OCI-LY7 (cell line): ENCODE measurements around the gene CACNB1. TPM values are rescaled to one million over a fixed set of nuclear protein-coding genes. Genes with fewer than 3 reads are reported as not detected.

ENCODE experiments used
- BruUV-seq: library from RNA; stranded (reverse); fragments of 400-500 nt; replicated peaks from 2 replicates; lab custom pipeline; 2021; lab: Mats Ljungman, UMichigan
- CTCF ChIA-PET: fragments of 300-600 bp; sonication (Branson Sonifier 250); formaldehyde crosslinking; loops from one replicate; lab custom pipeline; 2022; ENCODE audit warnings: antibody characterized with exemption; ENCODE audit not compliant: unreplicated experiment; lab: Charles Lee
- POLR2A ChIA-PET: fragments of 300-600 bp; sonication (Branson Sonifier 250); formaldehyde crosslinking; loops from one replicate; lab custom pipeline; 2022; ENCODE audit warnings: antibody characterized with exemption; lab: Charles Lee
- DNase-seq: peaks from one replicate; pipeline ENCODE4 v3.0.0-alpha.2; 2015; ENCODE audit warnings: low spot score
- H2AFZ ChIP-seq: fragments of 200-600 bp; sonication (generic), shearing (Covaris generic); 2 replicates; pipeline ENCODE4 v1.6.1; 2014; ENCODE audit warnings: mild to moderate bottlenecking, antibody characterized with exemption, low read length, moderate library complexity
- H3K27ac ChIP-seq: fragments of 200-600 bp; sonication (generic); 2 replicates; pipeline ENCODE4 v1.5.1; 2014; ENCODE audit warnings: mixed run types, low read depth, mild to moderate bottlenecking, moderate library complexity, low read length, inconsistent platforms; ENCODE audit not compliant: poor library complexity, severe bottlenecking
- H3K36me3 ChIP-seq: fragments of 200-600 bp; sonication (generic); 2 replicates; pipeline ENCODE4 v1.6.1; 2014; ENCODE audit warnings: mild to moderate bottlenecking, antibody characterized with exemption, low read length, moderate library complexity, mixed read lengths; ENCODE audit not compliant: insufficient read depth
- H3K4me1 ChIP-seq: fragments of 200-600 bp; sonication (generic); 2 replicates; pipeline ENCODE4 v1.5.1; 2014; ENCODE audit warnings: mild to moderate bottlenecking, low read length; ENCODE audit not compliant: insufficient read depth, poor library complexity, severe bottlenecking
- H3K4me2 ChIP-seq: fragments of 200-600 bp; sonication (generic); 2 replicates; pipeline ENCODE4 v1.6.1; 2014; ENCODE audit warnings: mild to moderate bottlenecking, low read length
- H3K4me3 ChIP-seq: fragments of 200-600 bp; sonication (generic); 2 replicates; pipeline ENCODE4 v1.5.1; 2014; ENCODE audit warnings: mild to moderate bottlenecking, low read depth, low read length; ENCODE audit not compliant: poor library complexity, severe bottlenecking
- H3K79me2 ChIP-seq: fragments of 200-600 bp; sonication (generic); 2 replicates; pipeline ENCODE4 v1.6.1; 2016; ENCODE audit warnings: low read depth, mild to moderate bottlenecking, low read length, moderate library complexity, mixed read lengths; ENCODE audit not compliant: insufficient read depth
- H3K9me2 ChIP-seq: fragments of 200-600 bp; sonication (generic); 2 replicates; pipeline ENCODE4 v1.6.1; 2016; ENCODE audit warnings: mild to moderate bottlenecking, low read length, mixed read lengths; ENCODE audit not compliant: insufficient read depth
- H3K9me3 ChIP-seq: fragments of 200-600 bp; sonication (generic); 2 replicates; pipeline ENCODE4 v1.6.1; 2014; ENCODE audit warnings: mild to moderate bottlenecking, mixed run types, low read length, mixed read lengths
- H4K20me1 ChIP-seq: fragments of 200-600 bp; sonication (generic); 2 replicates; pipeline ENCODE4 v1.6.1; 2014; ENCODE audit warnings: mild to moderate bottlenecking, antibody characterized with exemption, low read length, moderate library complexity, mixed read lengths; ENCODE audit not compliant: insufficient read depth
- EZH2phosphoT487 ChIP-seq: fragments of 200-600 bp; sonication (generic); IDR thresholded peaks from 2 replicates; pipeline ENCODE4 v1.6.1; 2018; ENCODE audit warnings: low read depth, borderline replicate concordance, mild to moderate bottlenecking, mixed run types, antibody characterized with exemption, low read length, moderate library complexity, mixed read lengths
- intact Hi-C: fragments of 100-400 bp; cut with micrococcal nuclease; formaldehyde crosslinking; loops from one replicate; pipeline ENCODE4 v1.10.0; 2022; ENCODE audit not compliant: unreplicated experiment
- total RNA-seq, 2 experiments: library from RNA; depleted of rRNA in 1 of 2; stranded (reverse); fragments of >200 nt in 1 of 2; shearing (Covaris generic) in 1 of 2; gene quantifications; 2 replicates each; pipeline ENCODE4 v1.2.3, GENCODE V29; 2014 to 2022
- TF ChIP-seq, protein P1 (sequence below): fragments of 200-600 bp; sonication (generic); conservative IDR thresholded peaks from 2 replicates; pipeline ENCODE4 v1.5.1; 2014; ENCODE audit warnings: mild to moderate bottlenecking, antibody characterized with exemption, low read length, moderate library complexity, mixed read lengths

The CACNB1 gene
- total RNA-seq, 2 experiments from 2014 or later: 23.7 to 30.9 TPM

DNA sequence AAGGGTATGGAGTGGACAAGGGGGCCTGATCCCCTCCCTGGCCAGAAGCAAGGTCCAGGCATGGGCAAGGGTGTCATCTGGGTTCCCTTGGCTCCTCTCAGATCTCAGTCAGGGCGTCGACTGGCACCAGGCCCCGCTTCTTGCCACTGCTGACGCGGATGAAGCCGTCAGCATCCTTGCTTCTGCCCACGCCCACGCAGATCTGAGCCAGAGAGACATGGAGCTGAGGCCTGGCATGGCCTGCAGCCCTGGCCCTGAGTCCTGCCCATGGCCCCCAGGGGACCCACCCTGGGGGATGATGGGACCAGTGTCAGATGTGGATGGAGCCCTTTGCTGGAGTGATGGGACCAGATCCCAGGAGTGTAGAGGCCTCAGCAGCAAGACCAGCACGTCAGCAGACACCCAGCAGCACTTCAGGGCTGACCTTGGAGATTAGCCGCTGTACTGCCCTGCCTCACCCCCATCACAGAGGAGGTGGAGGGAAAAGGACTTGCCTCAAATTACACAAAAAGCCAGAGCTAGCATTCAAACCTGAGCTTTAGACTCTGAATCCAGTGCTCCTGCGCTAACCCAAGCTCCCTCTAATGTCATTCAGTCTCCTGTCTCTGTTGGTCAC is 14.8 kb upstream of the CACNB1 start:
- H3K27ac ChIP-seq: no peak overlapping the region
- no peak overlapping the region for H2AFZ ChIP-seq
- no peak overlapping the region for H3K4me2 ChIP-seq
- H3K9me2 ChIP-seq: no peaks in the 10 kb centered on the region
- no peaks in the 10 kb centered on the region for H3K36me3 ChIP-seq
- no peak for DNase-seq
- CTCF ChIA-PET: no interaction called here
- no peaks in the 10 kb centered on the region for H3K9me3 ChIP-seq
- intact Hi-C loops: no loop called here
- BruUV-seq: no TSS peak
- TF ChIP-seq, protein P1, sequence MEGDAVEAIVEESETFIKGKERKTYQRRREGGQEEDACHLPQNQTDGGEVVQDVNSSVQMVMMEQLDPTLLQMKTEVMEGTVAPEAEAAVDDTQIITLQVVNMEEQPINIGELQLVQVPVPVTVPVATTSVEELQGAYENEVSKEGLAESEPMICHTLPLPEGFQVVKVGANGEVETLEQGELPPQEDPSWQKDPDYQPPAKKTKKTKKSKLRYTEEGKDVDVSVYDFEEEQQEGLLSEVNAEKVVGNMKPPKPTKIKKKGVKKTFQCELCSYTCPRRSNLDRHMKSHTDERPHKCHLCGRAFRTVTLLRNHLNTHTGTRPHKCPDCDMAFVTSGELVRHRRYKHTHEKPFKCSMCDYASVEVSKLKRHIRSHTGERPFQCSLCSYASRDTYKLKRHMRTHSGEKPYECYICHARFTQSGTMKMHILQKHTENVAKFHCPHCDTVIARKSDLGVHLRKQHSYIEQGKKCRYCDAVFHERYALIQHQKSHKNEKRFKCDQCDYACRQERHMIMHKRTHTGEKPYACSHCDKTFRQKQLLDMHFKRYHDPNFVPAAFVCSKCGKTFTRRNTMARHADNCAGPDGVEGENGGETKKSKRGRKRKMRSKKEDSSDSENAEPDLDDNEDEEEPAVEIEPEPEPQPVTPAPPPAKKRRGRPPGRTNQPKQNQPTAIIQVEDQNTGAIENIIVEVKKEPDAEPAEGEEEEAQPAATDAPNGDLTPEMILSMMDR: no peak
- TF ChIP-seq EZH2phosphoT487: no peak
- H3K4me1 ChIP-seq: peaks cover 44% of the 10 kb centered on the region
- POLR2A ChIA-PET: interaction anchor here (0.9 kb wide), 1 partner anchor 12 kb away, joined by 3 read pairs; the partner anchor contains the start of gene RPL19
- no peak overlapping the region for H3K4me3 ChIP-seq
- H4K20me1 ChIP-seq: no peaks in the 10 kb centered on the region
- H3K79me2 ChIP-seq: no peaks in the 10 kb centered on the region

DNA sequence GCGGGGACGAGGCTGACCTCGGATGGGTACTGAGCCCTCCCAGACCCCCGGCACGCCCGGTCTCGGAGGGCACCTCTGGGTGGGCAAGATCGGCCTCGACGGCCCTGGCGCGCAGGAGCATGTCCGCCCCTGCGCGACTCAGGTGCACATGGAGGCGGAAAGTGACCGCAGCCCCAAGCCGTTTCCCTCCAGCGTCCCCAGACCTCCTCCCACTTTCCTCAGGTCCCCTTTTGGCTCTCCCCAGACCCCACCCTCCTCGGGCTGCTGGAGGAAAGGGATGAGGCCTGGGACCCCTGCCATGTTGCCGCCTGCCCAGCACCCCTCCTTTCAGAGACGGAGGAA is 12.6 kb upstream of the CACNB1 start:
- H3K4me2 ChIP-seq: peak overlapping the region; percentile 82
- intact Hi-C loops: no loop called here
- TF ChIP-seq, protein P1: no peak
- no peak for TF ChIP-seq EZH2phosphoT487
- no peaks in the 10 kb centered on the region for H3K9me3 ChIP-seq
- peaks cover 7% of the 10 kb centered on the region for H3K36me3 ChIP-seq
- ChIA-PET POLR2A (interaction anchor here (1.2 to 3.1 kb wide), 2 partner anchors 27 to 31 kb away, joined by 3 to 23 read pairs; no protein-coding TSS in a partner anchor), CTCF (interaction anchor here (2.8 to 5.3 kb wide), 3 partner anchors 21 to 33 kb away, joined by 23 to 45 read pairs (median 33); no protein-coding TSS in a partner anchor)
- peaks cover 48% of the 10 kb centered on the region for H3K4me1 ChIP-seq
- no TSS peak for BruUV-seq
- peak overlapping the region; percentile 60; the same call in 1 of the 2 replicates for H2AFZ ChIP-seq
- no peaks in the 10 kb centered on the region for H3K79me2 ChIP-seq
- no peaks in the 10 kb centered on the region for H3K9me2 ChIP-seq
- peak overlapping the region; percentile 51 for H3K4me3 ChIP-seq
- H3K27ac ChIP-seq: peak overlapping the region; percentile 93
- no peak for DNase-seq
- no peaks in the 10 kb centered on the region for H4K20me1 ChIP-seq
